ENCODE data around the gene SOWAHB. TPM values are rescaled to one million over a fixed set of nuclear protein-coding genes. Genes with fewer than 3 reads are reported as not detected.
"Not testable (repeated sequence)": the region's sequence is repeated elsewhere in the genome, so short reads cannot be mapped to it uniquely, and the experiment has no call there.

Gene SOWAHB
- polyA plus RNA-seq, 1 donor from 2014 or later: not detected

DNA sequence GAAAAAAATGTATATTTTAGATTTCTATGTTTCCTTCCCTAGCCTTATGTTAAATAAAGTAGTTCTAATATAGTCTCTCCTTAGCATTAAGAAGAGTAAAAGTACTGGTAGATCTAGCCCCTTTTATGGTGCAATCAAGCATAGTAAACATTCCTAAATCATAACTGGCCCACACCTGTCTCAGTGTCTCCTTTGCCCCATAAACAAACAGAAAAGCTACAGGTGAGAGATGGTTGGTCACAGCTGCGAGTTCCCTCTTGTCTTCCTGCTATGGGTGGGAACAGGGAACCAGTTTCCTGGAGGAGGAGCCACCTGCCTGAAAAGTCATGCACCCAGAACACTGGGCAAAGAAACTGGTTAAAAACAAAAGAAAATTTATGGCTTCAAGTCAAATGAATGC is 16.6 kb downstream of the SOWAHB start:
- Histone ChIP-seq H2AFZ (ENCODE audit: low read depth, low read length) (no peak overlapping the region), H3K9me2 (ENCODE audit: insufficient read depth, low read length) (no peaks in the 10 kb centered on the region), H3F3A (ENCODE audit: insufficient read depth, low read length, poor library complexity, severe bottlenecking) (no peaks in the 10 kb centered on the region), H3K36me3 (ENCODE audit: insufficient read depth, low read length) (no peaks in the 10 kb centered on the region), H4K20me1 (ENCODE audit: insufficient read depth) (no peaks in the 10 kb centered on the region), H3K9ac (ENCODE audit: low read length) (no peak overlapping the region), H3K9me3 (ENCODE audit: low read length) (no peaks in the 10 kb centered on the region), H3K27ac (ENCODE audit: low read length) (no peak overlapping the region), H3K79me2 (replicated peaks; ENCODE audit: insufficient read depth, low read length) (no peaks in the 10 kb centered on the region), H3K4me3 (ENCODE audit: low read length) (no peak overlapping the region), H3K4me2 (ENCODE audit: low read length) (no peak overlapping the region), H3K27me3 (ENCODE audit: insufficient read depth, low read depth, low read length) (no peaks in the 10 kb centered on the region)
- TF ChIP-seq, protein P1, sequence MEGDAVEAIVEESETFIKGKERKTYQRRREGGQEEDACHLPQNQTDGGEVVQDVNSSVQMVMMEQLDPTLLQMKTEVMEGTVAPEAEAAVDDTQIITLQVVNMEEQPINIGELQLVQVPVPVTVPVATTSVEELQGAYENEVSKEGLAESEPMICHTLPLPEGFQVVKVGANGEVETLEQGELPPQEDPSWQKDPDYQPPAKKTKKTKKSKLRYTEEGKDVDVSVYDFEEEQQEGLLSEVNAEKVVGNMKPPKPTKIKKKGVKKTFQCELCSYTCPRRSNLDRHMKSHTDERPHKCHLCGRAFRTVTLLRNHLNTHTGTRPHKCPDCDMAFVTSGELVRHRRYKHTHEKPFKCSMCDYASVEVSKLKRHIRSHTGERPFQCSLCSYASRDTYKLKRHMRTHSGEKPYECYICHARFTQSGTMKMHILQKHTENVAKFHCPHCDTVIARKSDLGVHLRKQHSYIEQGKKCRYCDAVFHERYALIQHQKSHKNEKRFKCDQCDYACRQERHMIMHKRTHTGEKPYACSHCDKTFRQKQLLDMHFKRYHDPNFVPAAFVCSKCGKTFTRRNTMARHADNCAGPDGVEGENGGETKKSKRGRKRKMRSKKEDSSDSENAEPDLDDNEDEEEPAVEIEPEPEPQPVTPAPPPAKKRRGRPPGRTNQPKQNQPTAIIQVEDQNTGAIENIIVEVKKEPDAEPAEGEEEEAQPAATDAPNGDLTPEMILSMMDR (IDR thresholded peaks at IDR 0.05; ENCODE audit: poor library complexity, severe bottlenecking): no peak
- TF ChIP-seq EP300 (conservative IDR thresholded peaks at IDR 0.05; ENCODE audit: poor library complexity, severe bottlenecking) (no peak), REST (IDR thresholded peaks at IDR 0.05; ENCODE audit: borderline replicate concordance) (no peak), EZH2 (IDR thresholded peaks at IDR 0.05; ENCODE audit: borderline replicate concordance, insufficient read depth, low read length, poor library complexity, severe bottlenecking) (no peak), RAD21 (conservative IDR thresholded peaks at IDR 0.05) (no peak), TAF1 (IDR thresholded peaks at IDR 0.05; ENCODE audit: low read depth) (no peak), POLR2AphosphoS5 (IDR thresholded peaks at IDR 0.05) (no peak), SMC3 (conservative IDR thresholded peaks at IDR 0.05; ENCODE audit: poor library complexity) (no peak), MXI1 (conservative IDR thresholded peaks at IDR 0.05; ENCODE audit: poor library complexity, severe bottlenecking) (no peak)

- no peaks in the 10 kb centered on the region for H3K9me3 ChIP-seq (ENCODE audit: low read length)
- H3F3A ChIP-seq (ENCODE audit: insufficient read depth, low read length, poor library complexity, severe bottlenecking): no peaks in the 10 kb centered on the region
- no peaks in the 10 kb centered on the region for H3K79me2 ChIP-seq (replicated peaks; ENCODE audit: insufficient read depth, low read length)
- H3K36me3 ChIP-seq (ENCODE audit: insufficient read depth, low read length): no peaks in the 10 kb centered on the region
- TF ChIP-seq, protein P1 (IDR thresholded peaks at IDR 0.05; ENCODE audit: poor library complexity, severe bottlenecking): no peak
- TF ChIP-seq POLR2AphosphoS5 (IDR thresholded peaks at IDR 0.05): no peak
- no peak for TF ChIP-seq SMC3 (conservative IDR thresholded peaks at IDR 0.05; ENCODE audit: poor library complexity)
- TF ChIP-seq RAD21 (conservative IDR thresholded peaks at IDR 0.05): no peak
- TF ChIP-seq REST (IDR thresholded peaks at IDR 0.05; ENCODE audit: borderline replicate concordance): no peak
- no peak for TF ChIP-seq EZH2 (IDR thresholded peaks at IDR 0.05; ENCODE audit: borderline replicate concordance, insufficient read depth, low read length, poor library complexity, severe bottlenecking)
- no peak for TF ChIP-seq EP300 (conservative IDR thresholded peaks at IDR 0.05; ENCODE audit: poor library complexity, severe bottlenecking)
- TF ChIP-seq MXI1 (conservative IDR thresholded peaks at IDR 0.05; ENCODE audit: poor library complexity, severe bottlenecking): no peak
- TF ChIP-seq TAF1 (IDR thresholded peaks at IDR 0.05; ENCODE audit: low read depth): no peak
- H4K20me1 ChIP-seq (ENCODE audit: insufficient read depth): no peaks in the 10 kb centered on the region
- H3K9ac ChIP-seq (ENCODE audit: low read length): no peak overlapping the region
- no peaks in the 10 kb centered on the region for H3K27me3 ChIP-seq (ENCODE audit: insufficient read depth, low read depth, low read length)
- H3K4me3 ChIP-seq (ENCODE audit: low read length): no peak overlapping the region
- H3K27ac ChIP-seq (ENCODE audit: low read length): no peak overlapping the region
- no peaks in the 10 kb centered on the region for H3K9me2 ChIP-seq (ENCODE audit: insufficient read depth, low read length)
- no peak overlapping the region for H2AFZ ChIP-seq (ENCODE audit: low read depth, low read length)
- H3K4me2 ChIP-seq (ENCODE audit: low read length): no peak overlapping the region
Measured at GRCh38 chr4:76879731-76880364, 18.1 kb downstream of the SOWAHB start.

DNA sequence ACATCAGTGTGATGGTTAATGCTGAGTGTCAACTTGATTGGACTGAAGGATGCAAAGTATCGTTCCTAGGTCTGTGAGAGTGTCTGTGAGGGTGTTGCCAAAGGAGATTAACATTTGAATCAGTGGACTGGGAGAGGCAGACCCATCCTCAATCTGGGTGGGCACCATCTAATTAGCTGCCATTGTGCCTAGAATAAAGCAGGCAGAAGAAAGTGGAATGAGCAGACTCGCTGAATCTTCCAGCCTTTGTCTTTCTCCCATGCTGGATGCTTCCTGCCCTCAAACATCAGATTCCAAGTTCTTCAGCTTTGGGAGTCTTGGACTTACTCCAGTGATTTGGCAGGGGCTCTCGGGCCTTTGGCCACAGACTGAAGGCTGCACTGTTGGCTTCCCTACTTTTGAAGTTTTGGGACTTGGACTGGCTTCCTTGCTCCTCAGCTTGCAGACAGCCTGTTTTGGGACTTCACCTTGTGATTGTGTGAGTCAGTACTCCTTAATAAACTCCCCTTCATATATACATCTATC is 19.2 kb downstream of the SOWAHB start:
- not testable (repeated sequence) for H3K9me2 ChIP-seq (ENCODE audit: insufficient read depth, low read length); H3K4me3 ChIP-seq (ENCODE audit: low read length); H3F3A ChIP-seq (ENCODE audit: insufficient read depth, low read length, poor library complexity, severe bottlenecking); H3K36me3 ChIP-seq (ENCODE audit: insufficient read depth, low read length); H3K4me2 ChIP-seq (ENCODE audit: low read length); H3K9ac ChIP-seq (ENCODE audit: low read length); H3K27ac ChIP-seq (ENCODE audit: low read length); H3K27me3 ChIP-seq (ENCODE audit: insufficient read depth, low read depth, low read length); H3K79me2 ChIP-seq (replicated peaks; ENCODE audit: insufficient read depth, low read length); H2AFZ ChIP-seq (ENCODE audit: low read depth, low read length); H3K9me3 ChIP-seq (ENCODE audit: low read length); H4K20me1 ChIP-seq (ENCODE audit: insufficient read depth)
